HL-60 (cell line): ENCODE data around the gene CCDC57.

Source experiments
- GABPA ChIP-seq: IDR thresholded peaks from 2 replicates; pipeline ENCODE4 v1.6.1; 2012; ENCODE audit warnings: low read depth
- POLR2AphosphoS5 ChIP-seq: IDR thresholded peaks from 2 replicates; pipeline ENCODE4 v1.6.1; 2012; ENCODE audit warnings: low read depth
- TF ChIP-seq, protein P1 (sequence below): IDR thresholded peaks from one replicate; pipeline ENCODE4 v1.5.1; 2011; ENCODE audit warnings: low read length, control low read depth, inconsistent platforms; ENCODE audit not compliant: insufficient read depth

DNA sequence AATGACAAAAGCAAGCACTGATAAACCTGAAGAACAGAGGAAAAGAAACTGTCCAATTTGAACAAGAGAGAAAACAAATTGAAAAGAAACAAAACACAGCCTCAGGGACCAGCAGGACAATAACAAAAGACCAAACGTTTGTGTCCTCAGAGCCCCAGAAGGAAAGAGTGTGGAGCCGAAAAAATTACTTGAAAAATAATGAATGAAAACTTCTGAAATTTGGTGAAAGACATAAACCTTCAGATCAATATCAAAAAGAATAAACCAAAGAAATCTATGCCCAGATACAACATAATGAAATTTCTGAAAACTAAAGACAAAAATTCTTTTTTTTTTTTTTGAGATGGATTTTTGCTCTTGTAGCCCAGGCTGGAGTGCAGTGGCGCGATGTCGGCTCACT is 45.6 kb downstream of the CCDC57 start:
- TF ChIP-seq GABPA (no peak), POLR2AphosphoS5 (no peak)
- TF ChIP-seq, protein P1, sequence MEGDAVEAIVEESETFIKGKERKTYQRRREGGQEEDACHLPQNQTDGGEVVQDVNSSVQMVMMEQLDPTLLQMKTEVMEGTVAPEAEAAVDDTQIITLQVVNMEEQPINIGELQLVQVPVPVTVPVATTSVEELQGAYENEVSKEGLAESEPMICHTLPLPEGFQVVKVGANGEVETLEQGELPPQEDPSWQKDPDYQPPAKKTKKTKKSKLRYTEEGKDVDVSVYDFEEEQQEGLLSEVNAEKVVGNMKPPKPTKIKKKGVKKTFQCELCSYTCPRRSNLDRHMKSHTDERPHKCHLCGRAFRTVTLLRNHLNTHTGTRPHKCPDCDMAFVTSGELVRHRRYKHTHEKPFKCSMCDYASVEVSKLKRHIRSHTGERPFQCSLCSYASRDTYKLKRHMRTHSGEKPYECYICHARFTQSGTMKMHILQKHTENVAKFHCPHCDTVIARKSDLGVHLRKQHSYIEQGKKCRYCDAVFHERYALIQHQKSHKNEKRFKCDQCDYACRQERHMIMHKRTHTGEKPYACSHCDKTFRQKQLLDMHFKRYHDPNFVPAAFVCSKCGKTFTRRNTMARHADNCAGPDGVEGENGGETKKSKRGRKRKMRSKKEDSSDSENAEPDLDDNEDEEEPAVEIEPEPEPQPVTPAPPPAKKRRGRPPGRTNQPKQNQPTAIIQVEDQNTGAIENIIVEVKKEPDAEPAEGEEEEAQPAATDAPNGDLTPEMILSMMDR: no peak
